Small intestine (tissue), 7 donors: ENCODE data around the gene RASA2. TPM values are rescaled to one million over a fixed set of nuclear protein-coding genes. Genes with fewer than 3 reads are reported as not detected.
"Not testable (repeated sequence)": the region's sequence is repeated elsewhere in the genome, so short reads cannot be mapped to it uniquely, and the experiment has no call there.

ENCODE experiments used
- DNase-seq, 2 donors: peaks; one replicate each; pipeline versions ENCODE4 v3.0.0 to v3.0.0-alpha.2; 2013
- FAIRE-seq: peaks from 2 replicates; lab custom pipeline; 2012; peaks lifted over from hg19 to GRCh38; lab: Jason Lieb, UNC
- H3K27ac ChIP-seq, 3 donors: one replicate each; pipeline ENCODE4 v1.5.1; 2013; ENCODE audit warnings: low read length in 2 of 3, mild to moderate bottlenecking in 2 of 3, control low read depth in 1 of 3, inconsistent platforms in 1 of 3, low read depth in 1 of 3, moderate library complexity in 1 of 3
- H3K27me3 ChIP-seq, 3 donors: one replicate each; pipeline ENCODE4 v1.6.1; 2013; ENCODE audit warnings: low read length in 3 of 3, inconsistent platforms in 1 of 3; ENCODE audit not compliant: control insufficient read depth in 3 of 3, insufficient read depth in 3 of 3
- H3K36me3 ChIP-seq, 3 donors: one replicate each; pipeline ENCODE4 v1.6.1; 2013; ENCODE audit warnings: low read length in 3 of 3, inconsistent platforms in 1 of 3, low read depth in 1 of 3, mild to moderate bottlenecking in 1 of 3, moderate library complexity in 1 of 3; ENCODE audit not compliant: control insufficient read depth in 3 of 3, insufficient read depth in 2 of 3
- H3K4me1 ChIP-seq, 3 donors: one replicate each; pipeline ENCODE4 v1.6.1; 2013; ENCODE audit warnings: low read length in 2 of 3, inconsistent platforms in 1 of 3, low read depth in 1 of 3, mild to moderate bottlenecking in 1 of 3, moderate library complexity in 1 of 3; ENCODE audit not compliant: control insufficient read depth in 3 of 3, insufficient read depth in 2 of 3
- H3K4me3 ChIP-seq, 3 donors: one replicate each; pipeline ENCODE4 v1.5.1; 2013; ENCODE audit warnings: low read length in 3 of 3, control low read depth in 1 of 3, inconsistent platforms in 1 of 3, low read depth in 1 of 3, mild to moderate bottlenecking in 1 of 3, moderate library complexity in 1 of 3
- H3K9me3 ChIP-seq, 2 donors: one replicate each; pipeline ENCODE4 v1.6.1; 2013; ENCODE audit warnings: low read depth in 1 of 2, low read length in 1 of 2; ENCODE audit not compliant: control insufficient read depth in 2 of 2, insufficient read depth in 1 of 2
- WGBS, 3 donors: extraction: QIAGEN DNeasy Blood & Tissue Kit; methylation state at CpG; one replicate each; pipeline ENCODE4 v1.1.7; 2013; 5-methylcytosine and 5-hydroxymethylcytosine counted together
- polyA plus RNA-seq, 4 donors: library from polyadenylated mRNA; stranded (reverse) in 3 of 4; unstranded in 1 of 4; fragments of 200-250 nt in 3 of 4; fragments of 120-200 nt in 1 of 4; gene quantifications; one replicate each; pipeline versions ENCODE4 v1.2.1 to v1.2.3, GENCODE V29; 2013
- donor health status: healthy with polysubstance abuse.
- donor health status: control.
- donor health status: control.
- donor health status: Bipolar disorder and iron deficiency.
- donor health status: healthy.

The RASA2 gene
- polyA plus RNA-seq, 4 donors: 3.8 to 17.1 (median 4.4) TPM

GRCh38 chr3:141525814-141526213 lies 39.0 kb downstream of the RASA2 start:
- 16 to 59% (median 37%) methylated on average over 2 of the region's 2 CpGs for WGBS, 3 donors
- Histone ChIP-seq H3K9me3 (no peaks in the 10 kb centered on the region), H3K27ac (no peak overlapping the region), H3K36me3 (peaks cover 2 to 18% (median 5%) of the 10 kb centered on the region in 3 donors), H3K4me1 (no peaks in the 10 kb centered on the region), H3K4me3 (no peak overlapping the region), H3K27me3 (no peaks in the 10 kb centered on the region)
- no peak for DNase-seq
- FAIRE-seq: no peak

DNA sequence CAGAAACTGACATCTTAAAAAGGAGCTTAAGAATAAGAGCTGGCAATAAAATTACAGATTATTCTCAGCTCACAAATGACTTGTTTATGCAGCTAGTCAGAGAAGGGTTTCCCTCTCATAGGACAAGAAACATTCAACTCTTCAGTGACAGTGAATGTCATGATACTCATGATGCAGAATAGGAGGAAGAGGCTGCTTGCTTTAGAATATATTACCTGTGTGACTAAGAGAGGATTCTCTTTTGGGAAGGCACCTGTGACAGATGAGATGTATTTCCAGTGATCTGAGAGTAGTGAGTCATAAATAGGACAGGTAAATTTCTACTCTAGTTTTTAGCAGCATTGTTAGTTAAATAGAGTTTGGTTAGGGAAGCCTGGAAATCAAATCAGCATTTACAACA lies 39.9 kb downstream of the RASA2 start:
- peaks cover 2 to 18% (median 5%) of the 10 kb centered on the region in 3 donors for H3K36me3 ChIP-seq
- no peak overlapping the region for H3K27ac ChIP-seq
- no peaks in the 10 kb centered on the region for H3K27me3 ChIP-seq
- H3K9me3 ChIP-seq: no peaks in the 10 kb centered on the region
- H3K4me1 ChIP-seq: no peaks in the 10 kb centered on the region
- H3K4me3 ChIP-seq: no peak overlapping the region
- no peak for DNase-seq
- no peak for FAIRE-seq

DNA sequence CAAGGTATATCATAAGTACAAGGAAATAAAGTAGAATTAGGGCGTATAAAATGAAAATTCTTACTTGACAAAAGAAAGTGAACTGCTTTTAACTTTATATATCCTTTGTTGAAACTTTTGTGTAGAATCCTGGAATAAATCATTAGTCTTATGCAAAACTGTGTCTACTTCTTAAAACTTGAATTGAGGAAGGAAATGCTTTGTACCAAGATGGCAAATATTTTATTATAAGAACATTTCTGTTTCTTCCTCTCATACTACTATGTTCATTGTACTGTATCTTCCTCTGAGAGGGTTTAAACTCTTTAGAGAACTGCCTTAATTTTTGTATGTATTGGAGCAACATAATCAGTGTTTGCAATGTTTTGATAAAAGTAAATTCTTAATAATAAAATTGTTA lies 42.0 kb downstream of the RASA2 start:
- no peak for DNase-seq
- Histone ChIP-seq H3K4me3 (no peak overlapping the region), H3K27ac (no peak overlapping the region), H3K9me3 (no peaks in the 10 kb centered on the region), H3K36me3 (peaks cover 0 to 7% (median 2%) of the 10 kb centered on the region in 3 donors), H3K27me3 (no peaks in the 10 kb centered on the region), H3K4me1 (no peaks in the 10 kb centered on the region)
- FAIRE-seq: no peak
- 90 to 97% (median 91%) methylated on average over 1 of the region's 1 CpG for WGBS, 3 donors

GRCh38 chr3:141529256-141529655 lies 42.4 kb downstream of the RASA2 start:
- FAIRE-seq (no peak), DNase-seq (no peak)
- H3K36me3 ChIP-seq: peaks cover 0 to 5% (median 2%) of the 10 kb centered on the region in 3 donors
- no peak overlapping the region for H3K4me3 ChIP-seq
- H3K27ac ChIP-seq: no peak overlapping the region
- H3K4me1 ChIP-seq: no peaks in the 10 kb centered on the region
- H3K27me3 ChIP-seq: no peaks in the 10 kb centered on the region
- H3K9me3 ChIP-seq: no peaks in the 10 kb centered on the region

DNA sequence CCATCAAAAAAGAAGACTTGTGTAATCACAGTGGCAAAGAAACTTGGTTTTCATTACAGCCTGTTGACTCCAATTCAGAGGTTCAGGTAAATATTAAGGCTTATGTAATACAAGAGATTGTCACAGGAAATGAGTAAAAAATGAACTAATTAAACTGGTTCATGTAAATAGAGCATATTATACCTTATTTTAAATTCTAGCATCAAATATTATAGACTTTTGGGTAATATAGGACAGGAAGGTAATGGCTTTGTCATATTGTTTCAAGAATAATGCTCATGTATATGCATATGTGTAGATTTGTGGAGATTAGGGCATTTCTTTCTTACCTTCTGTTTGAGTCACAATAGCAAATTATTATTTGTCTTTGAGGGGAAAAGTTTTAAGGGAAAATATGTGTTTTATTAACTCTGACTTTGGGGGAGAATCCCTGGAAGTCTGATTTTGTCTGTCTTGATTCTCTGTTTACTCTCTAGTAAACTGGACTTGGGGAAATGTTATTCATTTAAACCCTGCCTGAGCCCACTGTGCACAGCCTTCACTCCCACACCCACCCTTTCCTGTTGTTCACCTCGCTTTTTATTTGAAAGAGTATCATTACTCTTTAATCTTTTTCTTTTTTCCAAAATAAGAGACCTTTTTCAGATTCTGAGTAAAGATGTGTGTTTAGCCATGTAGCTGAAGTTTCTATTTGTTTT lies 43.0 kb downstream of the RASA2 start:
- Histone ChIP-seq H3K9me3 (no peaks in the 10 kb centered on the region), H3K36me3 (peaks cover 0 to 5% (median 2%) of the 10 kb centered on the region in 3 donors), H3K4me3 (no peak overlapping the region), H3K27ac (no peak overlapping the region), H3K27me3 (no peaks in the 10 kb centered on the region), H3K4me1 (no peaks in the 10 kb centered on the region)
- WGBS, 3 donors: 49 to 84% (median 67%) methylated on average over 1 of the region's 1 CpG
- FAIRE-seq: no peak
- DNase-seq: no peak

DNA sequence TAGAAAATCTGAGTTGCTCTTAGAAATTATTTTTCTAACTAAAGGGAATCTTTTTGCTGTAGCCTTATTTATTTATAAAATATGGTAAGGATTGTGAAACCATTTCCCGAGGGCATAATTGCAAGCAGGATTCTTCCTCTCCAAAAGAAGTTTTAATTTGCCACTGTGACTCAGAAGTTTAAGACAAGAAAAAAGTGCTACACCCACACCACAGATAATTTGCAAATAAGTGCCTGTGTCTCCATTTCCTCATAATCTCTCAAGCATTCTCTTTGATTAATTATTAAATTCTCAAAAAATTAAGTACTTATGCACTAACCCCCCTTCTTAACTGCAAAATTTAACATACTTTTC lies 43.6 kb downstream of the RASA2 start:
- FAIRE-seq (no peak), DNase-seq (no peak)
- 50 to 72% (median 69%) methylated on average over 1 of the region's 1 CpG for WGBS, 3 donors
- H3K4me3 ChIP-seq: no peak overlapping the region
- no peaks in the 10 kb centered on the region for H3K9me3 ChIP-seq
- H3K36me3 ChIP-seq: peaks cover 0 to 2% (median 2%) of the 10 kb centered on the region in 3 donors
- H3K4me1 ChIP-seq: no peaks in the 10 kb centered on the region
- no peaks in the 10 kb centered on the region for H3K27me3 ChIP-seq
- no peak overlapping the region for H3K27ac ChIP-seq

DNA sequence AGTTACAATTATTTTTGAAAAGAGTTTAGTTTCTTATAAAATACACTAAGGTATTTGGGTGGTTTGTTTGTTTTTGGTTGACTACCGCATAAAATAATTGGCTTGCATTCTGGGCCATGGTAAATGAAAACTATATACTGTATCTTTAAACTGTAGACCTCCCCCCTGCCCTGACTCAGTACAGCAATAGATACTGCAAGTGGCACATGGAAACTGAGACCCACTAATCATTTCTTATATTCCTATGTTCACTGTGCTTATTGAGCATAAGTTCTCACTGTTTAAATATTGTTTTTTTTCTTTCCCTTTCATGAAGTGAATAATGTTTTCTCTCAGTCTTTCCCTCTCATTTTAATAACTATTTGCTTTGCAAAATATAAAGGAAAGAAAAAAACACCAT lies 45.8 kb downstream of the RASA2 start:
- 98 to 100% (median 100%) methylated on average over 1 of the region's 1 CpG for WGBS, 3 donors
- Histone ChIP-seq H3K9me3 (no peaks in the 10 kb centered on the region), H3K36me3 (peaks cover 0 to 4% (median 2%) of the 10 kb centered on the region in 3 donors), H3K4me3 (no peak overlapping the region), H3K27me3 (no peaks in the 10 kb centered on the region), H3K4me1 (no peaks in the 10 kb centered on the region), H3K27ac (no peak overlapping the region)
- no peak for FAIRE-seq
- no peak for DNase-seq

GRCh38 chr3:141536017-141536416 lies 49.2 kb downstream of the RASA2 start:
- 96 to 98% (median 97%) methylated on average over 6 of the region's 6 CpGs for WGBS, 3 donors
- not testable (repeated sequence) for FAIRE-seq

GRCh38 chr3:141537856-141538255 lies 51.0 kb downstream of the RASA2 start:
- Histone ChIP-seq H3K9me3 (no peaks in the 10 kb centered on the region), H3K27ac (no peak overlapping the region), H3K4me1 (no peaks in the 10 kb centered on the region), H3K36me3 (peaks cover 0 to 4% (median 0%) of the 10 kb centered on the region in 3 donors), H3K4me3 (no peak overlapping the region), H3K27me3 (no peaks in the 10 kb centered on the region)
- FAIRE-seq (no peak), DNase-seq (no peak)

More at GRCh38 chr3:141536017-141536416, 49.2 kb downstream of the RASA2 start:
- H3K9me3 ChIP-seq, H3K27ac ChIP-seq, H3K4me3 ChIP-seq, H3K27me3 ChIP-seq, DNase-seq, H3K4me1 ChIP-seq, H3K36me3 ChIP-seq: not testable (repeated sequence)
